H1 (cell line): ENCODE data around the gene PRR35. TPM values are rescaled to one million over a fixed set of nuclear protein-coding genes. Genes with fewer than 3 reads are reported as not detected.
"Not testable (repeated sequence)": the region's sequence is repeated elsewhere in the genome, so short reads cannot be mapped to it uniquely, and the experiment has no call there.

Experiments used
- CTCF ChIA-PET: fragments of 300-600 bp; sonication (Branson Sonifier 250); formaldehyde crosslinking; loops from one replicate; lab custom pipeline; 2021; ENCODE audit not compliant: partially characterized antibody; lab: Charles Lee
- POLR2A ChIA-PET: fragments of 300-600 bp; sonication (Branson Sonifier 250); formaldehyde crosslinking; loops from one replicate; lab custom pipeline; 2021; ENCODE audit warnings: inconsistent platforms; ENCODE audit not compliant: partially characterized antibody; lab: Charles Lee
- DNase-seq, 2 experiments: peaks; one replicate each; pipeline versions ENCODE4 v3.0.0 to v3.0.0-alpha.2; 2010 to 2022; ENCODE audit warnings: low spot score in 2 of 2, low read depth in 1 of 2, mixed read lengths in 1 of 2
- FAIRE-seq: peaks from 2 replicates; lab custom pipeline; 2011; peaks lifted over from hg19 to GRCh38; lab: Jason Lieb, UNC
- H2AFZ ChIP-seq: 2 replicates; pipeline ENCODE4 v1.8.1; 2012; ENCODE audit warnings: low read length, inconsistent platforms
- H2AK5ac ChIP-seq: 2 replicates; pipeline ENCODE4 v1.6.1; 2013; ENCODE audit warnings: low read depth, low read length
- H2BK120ac ChIP-seq: replicated peaks from 2 replicates; pipeline ENCODE3; 2013; ENCODE audit warnings: low read depth, low read length, inconsistent platforms
- H2BK12ac ChIP-seq: 2 replicates; pipeline ENCODE4 v1.6.1; 2013; ENCODE audit warnings: low read depth, low read length
- H2BK15ac ChIP-seq: 2 replicates; pipeline ENCODE4 v1.6.1; 2013; ENCODE audit warnings: low read length
- H2BK20ac ChIP-seq: 2 replicates; pipeline ENCODE4 v1.6.1; 2013; ENCODE audit warnings: low read length
- H2BK5ac ChIP-seq: 2 replicates; pipeline ENCODE4 v1.6.1; 2013; ENCODE audit warnings: low read depth, low read length
- H3K14ac ChIP-seq: 2 replicates; pipeline ENCODE4 v1.6.1; 2013; ENCODE audit warnings: inconsistent platforms; ENCODE audit not compliant: insufficient read length
- H3K18ac ChIP-seq: 2 replicates; pipeline ENCODE4 v1.6.1; 2013; ENCODE audit warnings: low read length; ENCODE audit errors: extremely low read depth
- H3K23ac ChIP-seq: 2 replicates; pipeline ENCODE4 v1.6.1; 2013; ENCODE audit warnings: inconsistent platforms; ENCODE audit not compliant: insufficient read length
- H3K23me2 ChIP-seq: 2 replicates; pipeline ENCODE4 v1.6.1; 2013; ENCODE audit warnings: low read depth, low read length
- H3K27ac ChIP-seq: 2 replicates; pipeline ENCODE4 v1.6.1; 2011; ENCODE audit warnings: low read depth, low read length, inconsistent platforms
- H3K27me3 ChIP-seq, 4 experiments: replicated peaks in 1 of 4; 1 replicate in 1 of 4; 2 replicates in 3 of 4; pipeline versions ENCODE4 v1.6.1 to v1.8.1; 2011 to 2013; ENCODE audit warnings: low read length in 3 of 4, mild to moderate bottlenecking in 3 of 4, inconsistent platforms in 2 of 4, mixed read lengths in 2 of 4, moderate library complexity in 1 of 4; ENCODE audit not compliant: control insufficient read depth in 3 of 4, insufficient read depth in 3 of 4; ENCODE audit errors: extremely low read depth in 1 of 4
- H3K36me3 ChIP-seq, 4 experiments: 2 replicates each; pipeline versions ENCODE4 v1.6.1 to v1.8.1; 2011 to 2013; ENCODE audit warnings: mild to moderate bottlenecking in 4 of 4, low read length in 3 of 4, moderate library complexity in 2 of 4, control low read depth in 1 of 4, inconsistent platforms in 1 of 4; ENCODE audit not compliant: insufficient read depth in 4 of 4, control insufficient read depth in 2 of 4
- H3K4ac ChIP-seq: replicated peaks from 2 replicates; pipeline ENCODE3; 2013; ENCODE audit warnings: low read length, low read depth, mixed read lengths, inconsistent platforms; ENCODE audit not compliant: insufficient read length
- H3K4me1 ChIP-seq, 4 experiments: replicated peaks in 1 of 4; 1 replicate in 1 of 4; 2 replicates in 3 of 4; pipeline versions ENCODE4 v1.6.1 to v1.8.1; 2011 to 2013; ENCODE audit warnings: low read length in 3 of 4, inconsistent platforms in 2 of 4, mixed read lengths in 1 of 4; ENCODE audit not compliant: insufficient read depth in 4 of 4, control insufficient read depth in 3 of 4
- H3K4me2 ChIP-seq, 2 experiments: 2 replicates each; pipeline versions ENCODE4 v1.6.1 to v1.8.1; 2011 to 2013; ENCODE audit warnings: low read depth in 2 of 2, low read length in 2 of 2, control low read depth in 1 of 2, inconsistent platforms in 1 of 2, mild to moderate bottlenecking in 1 of 2; ENCODE audit not compliant: insufficient read depth in 1 of 2
- H3K4me3 ChIP-seq, 4 experiments: fragments of 200-600, 300-600 bp in 1 of 4; sonication (generic), shearing (Covaris generic), sonication (Bioruptor Twin) in 1 of 4; 2 replicates each; pipeline versions ENCODE4 v1.5.1 to v1.8.1; 2011 to 2016; ENCODE audit warnings: low read length in 4 of 4, low read depth in 3 of 4, control low read depth in 2 of 4, inconsistent platforms in 2 of 4, mild to moderate bottlenecking in 2 of 4, mixed read lengths in 1 of 4, moderate library complexity in 1 of 4; ENCODE audit not compliant: insufficient read depth in 2 of 4; ENCODE audit errors: extremely low read depth in 1 of 4
- H3K56ac ChIP-seq: replicated peaks from 2 replicates; pipeline ENCODE3; 2013; ENCODE audit warnings: low read depth, mild to moderate bottlenecking, mixed read lengths, low read length, inconsistent platforms; ENCODE audit not compliant: insufficient read length
- H3K79me1 ChIP-seq: 2 replicates; pipeline ENCODE4 v1.6.1; 2013; ENCODE audit warnings: low read depth, low read length, control low read depth
- H3K79me2 ChIP-seq, 2 experiments: 2 replicates each; pipeline versions ENCODE4 v1.6.1 to v1.8.1; 2012 to 2013; ENCODE audit warnings: low read length in 2 of 2, mild to moderate bottlenecking in 2 of 2, inconsistent platforms in 1 of 2; ENCODE audit not compliant: insufficient read depth in 2 of 2, control insufficient read depth in 1 of 2
- H3K9ac ChIP-seq, 4 experiments: replicated peaks in 1 of 4; 1 replicate in 1 of 4; 2 replicates in 3 of 4; pipeline versions ENCODE4 v1.6.1 to v1.8.1; 2011 to 2013; ENCODE audit warnings: low read depth in 3 of 4, low read length in 3 of 4, control low read depth in 2 of 4, mild to moderate bottlenecking in 2 of 4, moderate library complexity in 2 of 4, inconsistent platforms in 1 of 4; ENCODE audit errors: extremely low read depth in 1 of 4
- H3K9me3 ChIP-seq, 2 experiments: 2 replicates each; pipeline versions ENCODE4 v1.6.1 to v1.8.1; 2012 to 2013; ENCODE audit warnings: mild to moderate bottlenecking in 2 of 2, moderate library complexity in 2 of 2, control low read depth in 1 of 2, inconsistent platforms in 1 of 2, low read depth in 1 of 2, low read length in 1 of 2, mixed read lengths in 1 of 2; ENCODE audit not compliant: insufficient read depth in 2 of 2
- H4K20me1 ChIP-seq, 2 experiments: replicated peaks in 1 of 2; 2 replicates each; pipeline versions ENCODE3 to v1.8.1; 2011 to 2013; ENCODE audit warnings: inconsistent platforms in 2 of 2, low read length in 2 of 2, mild to moderate bottlenecking in 1 of 2; ENCODE audit not compliant: insufficient read depth in 2 of 2, control insufficient read depth in 1 of 2
- H4K5ac ChIP-seq: 2 replicates; pipeline ENCODE4 v1.6.1; 2013; ENCODE audit warnings: low read length, low read depth, mixed read lengths, inconsistent platforms; ENCODE audit not compliant: insufficient read length
- H4K8ac ChIP-seq: 2 replicates; pipeline ENCODE4 v1.8.0; 2013; ENCODE audit warnings: mild to moderate bottlenecking, moderate library complexity, low read length, inconsistent platforms; ENCODE audit not compliant: insufficient read depth; ENCODE audit errors: extremely low read depth
- H4K91ac ChIP-seq: replicated peaks from 2 replicates; pipeline ENCODE3; 2013; ENCODE audit warnings: low read length, mixed read lengths, inconsistent platforms; ENCODE audit not compliant: insufficient read length
- EGR1 ChIP-seq: IDR thresholded peaks from 2 replicates; pipeline ENCODE4 v1.6.1; 2011; ENCODE audit warnings: low read depth, low read length, borderline replicate concordance
- USF2 ChIP-seq: IDR thresholded peaks from 2 replicates; pipeline ENCODE4 v1.6.1; 2011; ENCODE audit warnings: low read length, improper control_type of control experiment
- WGBS, 2 experiments: shearing (Covaris generic) in 1 of 2; methylation state at CpG; one replicate each; pipeline versions ENCODE4 v1.1.6 to v1.1.7; 2013 to 2015; ENCODE audit warnings: low lambda C conversion rate in 2 of 2, mixed read lengths in 2 of 2, inconsistent platforms in 1 of 2, low coverage in 1 of 2, missing lambda C conversion rate in 1 of 2; ENCODE audit not compliant: insufficient replicate concordance in 2 of 2, insufficient coverage in 1 of 2, insufficient read length in 1 of 2; ENCODE audit errors: extremely low coverage in 1 of 2, missing lambda C conversion rate in 1 of 2; 5-methylcytosine and 5-hydroxymethylcytosine counted together
- polyA plus RNA-seq, 7 experiments: library from polyadenylated mRNA; depleted of rRNA in 3 of 7; stranded (reverse) in 5 of 7; unstranded in 2 of 7; fragments of >200 nt in 5 of 7; fragments of 200-250 nt in 2 of 7; gene quantifications; 1 replicate in 5 of 7; 2 replicates in 1 of 7; 4 replicates in 1 of 7; pipeline versions ENCODE4 v1.2.1 to v1.2.3, GENCODE V29; 2011 to 2013; ENCODE audit warnings: missing spikeins in 2 of 7, mixed read lengths in 2 of 7
- total RNA-seq: library from RNA; stranded (reverse); fragmentation: NEBNext Ultra II Directional; extraction: Animal tissue kit (Norgen Biotek cat#: 25700); gene quantifications from 2 replicates; pipeline ENCODE4 v1.2.1, GENCODE V29; 2021

The PRR35 gene
- total and polyA plus RNA-seq, 2 of the 8 experiments (the other 6 are each of a cell fraction or from before 2014, with no cell fraction given) = 0.38 to 0.50 TPM

- TF ChIP-seq EGR1 (no peak), USF2 (no peak)
- TF ChIP-seq, all 59 proteins: peak for 0
Measured at GRCh38 chr16:596736-597060, 36.5 kb downstream of the PRR35 start (continued).

DNA sequence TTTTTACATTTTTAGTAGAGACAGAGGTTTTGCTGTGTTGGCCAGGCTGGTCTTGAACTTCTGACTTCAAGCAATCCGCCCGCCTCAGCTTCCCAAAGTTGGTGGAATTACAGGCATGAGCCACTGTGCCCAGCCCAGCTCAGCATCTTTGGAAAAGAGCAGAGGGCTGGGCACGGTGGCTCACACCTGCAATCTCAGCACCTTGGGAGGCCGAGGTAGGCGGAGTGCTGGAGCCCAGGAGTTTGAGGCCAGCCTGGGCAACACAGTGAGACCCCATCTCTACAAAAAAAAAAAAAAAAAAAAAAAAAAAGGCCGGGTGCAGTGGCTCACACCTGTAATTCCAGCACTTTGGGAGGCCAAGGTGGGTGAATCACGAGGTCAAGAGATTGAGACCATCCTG is 37.5 kb downstream of the PRR35 start:
- not testable (repeated sequence) for H3K9me3 ChIP-seq

More for the DNA sequence above, 37.5 kb downstream of the PRR35 start:
- not testable (repeated sequence) for FAIRE-seq, H2BK120ac ChIP-seq, H2AFZ ChIP-seq, H2BK5ac ChIP-seq, H3K79me2 ChIP-seq, H4K91ac ChIP-seq, H3K27ac ChIP-seq, H3K9ac ChIP-seq, H3K4me3 ChIP-seq, H2AK5ac ChIP-seq, H4K8ac ChIP-seq, H3K56ac ChIP-seq, H3K14ac ChIP-seq, H3K18ac ChIP-seq, H4K5ac ChIP-seq, DNase-seq, H2BK20ac ChIP-seq, H2BK15ac ChIP-seq, H2BK12ac ChIP-seq, H3K27me3 ChIP-seq, H3K23me2 ChIP-seq, H3K36me3 ChIP-seq, H3K4me2 ChIP-seq, H3K4ac ChIP-seq, H3K4me1 ChIP-seq, H3K23ac ChIP-seq
- POLR2A ChIA-PET = interaction anchor here (0.8 kb wide), 1 partner anchor 14 kb away, joined by 3 read pairs; no protein-coding TSS in a partner anchor
- peaks cover 14 to 19% of the 10 kb centered on the region in 2 experiments for H4K20me1 ChIP-seq
- 92% methylated on average over 4 of the region's 7 CpGs; no CpG with 5 or more reads in 1 of the 2 experiments for WGBS, 2 experiments
- CTCF ChIA-PET = interaction anchor here (0.6 to 1.2 kb wide), 7 partner anchors 27 to 446 kb away, joined by 3 read pairs; no protein-coding TSS in a partner anchor
- peaks cover 10% of the 10 kb centered on the region; the same call in 1 of the 2 replicates for H3K79me1 ChIP-seq
